Testis (tissue), 2 donors: ENCODE measurements around the gene TENT4A.

Source experiments
- CTCF ChIP-seq, 3 experiments: fragments of 450-650 bp in 2 of 3; fragments of 200-600 bp in 1 of 3; sonication (generic) in 1 of 3; IDR thresholded peaks; one replicate each; pipeline ENCODE4 v1.5.1; 2016 to 2019; ENCODE audit warnings: antibody characterized with exemption in 3 of 3, mild to moderate bottlenecking in 2 of 3, moderate library complexity in 1 of 3
- POLR2A ChIP-seq: fragments of 450-650 bp; IDR thresholded peaks from one replicate; pipeline ENCODE4 v1.6.1; 2017; ENCODE audit warnings: antibody characterized with exemption, mild to moderate bottlenecking, moderate library complexity

- TF ChIP-seq CTCF (IDR thresholded peaks at IDR 0.05): no peak
- TF ChIP-seq POLR2A: no peak
Measured at GRCh38 chr5:6719896-6720560, 6.8 kb downstream of the TENT4A start.
